Mesodermal cell (in vitro differentiated cells): ENCODE results near the gene APEH.

Experiments used
- H3K27ac ChIP-seq: 2 replicates; pipeline ENCODE4 v1.7.0; 2013; ENCODE audit warnings: mild to moderate bottlenecking, low read depth, low read length, moderate library complexity; ENCODE audit not compliant: severe bottlenecking
- H3K36me3 ChIP-seq: 2 replicates; pipeline ENCODE4 v1.7.1; 2013; ENCODE audit warnings: mild to moderate bottlenecking, low read length, moderate library complexity; ENCODE audit not compliant: control insufficient read depth, insufficient read depth
- H3K4me1 ChIP-seq: one replicate; pipeline ENCODE4 v1.7.1; 2013; ENCODE audit warnings: mild to moderate bottlenecking, low read length; ENCODE audit not compliant: insufficient read depth, control insufficient read depth, poor library complexity, severe bottlenecking
- H3K4me3 ChIP-seq: 2 replicates; pipeline ENCODE4 v1.7.0; 2013; ENCODE audit warnings: low read length, control low read depth, mild to moderate bottlenecking; ENCODE audit not compliant: insufficient read depth, poor library complexity, severe bottlenecking; ENCODE audit errors: extremely low read depth
- H3K9me3 ChIP-seq: 2 replicates; pipeline ENCODE4 v1.7.1; 2013; ENCODE audit warnings: mild to moderate bottlenecking, low read length, moderate library complexity; ENCODE audit not compliant: control insufficient read depth
- WGBS, 2 experiments: methylation state at CpG; one replicate each; pipeline ENCODE4 v1.1.5; 2013; ENCODE audit warnings: missing lambda C conversion rate in 2 of 2; ENCODE audit not compliant: insufficient coverage in 2 of 2; 5-methylcytosine and 5-hydroxymethylcytosine counted together

Gene APEH

DNA sequence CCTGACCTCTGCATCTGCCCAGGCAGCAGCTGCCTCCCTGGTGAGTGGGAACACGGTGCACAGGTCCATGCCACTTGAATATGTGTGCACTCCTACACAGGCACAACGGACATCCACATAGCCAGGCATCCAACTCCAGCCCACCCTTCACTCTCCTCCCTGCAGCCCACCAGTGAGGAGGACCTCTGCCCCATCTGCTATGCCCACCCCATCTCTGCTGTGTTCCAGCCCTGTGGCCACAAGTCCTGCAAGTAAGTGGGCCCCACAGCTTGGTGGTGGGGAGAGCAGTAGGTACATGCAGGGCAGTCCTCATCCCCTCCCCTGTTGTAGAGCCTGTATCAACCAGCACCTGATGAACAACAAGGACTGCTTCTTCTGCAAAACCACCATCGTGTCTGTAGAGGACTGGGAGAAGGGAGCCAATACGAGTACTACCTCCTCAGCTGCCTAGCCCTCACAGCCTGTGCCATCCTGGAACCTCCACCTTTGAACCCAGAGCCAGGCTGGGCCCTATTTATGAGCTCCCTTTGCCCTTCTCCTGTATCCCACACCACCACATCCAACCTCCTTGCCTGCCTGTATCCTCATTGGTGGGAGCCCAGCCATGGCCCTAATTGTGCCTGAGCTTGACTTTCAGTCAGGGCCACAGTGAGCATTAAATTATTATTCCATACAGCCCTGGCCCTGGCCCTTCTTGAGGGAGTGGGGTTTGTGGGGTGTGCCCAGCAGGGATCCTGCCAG is 46.9 kb downstream of the APEH start:
- Histone ChIP-seq H3K36me3 (peaks cover 54% of the 10 kb centered on the region), H3K4me3 (no peak overlapping the region), H3K27ac (no peak overlapping the region), H3K4me1 (peaks cover 9% of the 10 kb centered on the region), H3K9me3 (no peaks in the 10 kb centered on the region)
- 98 to 100% methylated on average over 4 of the region's 4 CpGs for WGBS, 2 experiments

DNA sequence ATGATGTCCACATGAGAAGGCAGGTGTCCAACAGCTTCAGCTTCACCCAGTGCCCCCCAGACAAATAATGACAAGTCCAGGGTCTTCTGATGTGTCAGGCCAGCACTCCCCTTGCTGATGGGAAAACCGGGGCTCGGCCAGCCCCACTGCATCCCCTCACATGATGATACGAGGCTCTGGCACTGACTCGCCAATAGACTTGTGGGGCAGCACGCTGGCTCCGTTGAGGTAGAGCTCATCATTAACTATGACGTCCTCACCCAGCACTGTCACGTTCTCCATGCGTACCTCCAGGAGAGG is 47.4 kb downstream of the APEH start:
- H3K36me3 ChIP-seq = peaks cover 54% of the 10 kb centered on the region

DNA sequence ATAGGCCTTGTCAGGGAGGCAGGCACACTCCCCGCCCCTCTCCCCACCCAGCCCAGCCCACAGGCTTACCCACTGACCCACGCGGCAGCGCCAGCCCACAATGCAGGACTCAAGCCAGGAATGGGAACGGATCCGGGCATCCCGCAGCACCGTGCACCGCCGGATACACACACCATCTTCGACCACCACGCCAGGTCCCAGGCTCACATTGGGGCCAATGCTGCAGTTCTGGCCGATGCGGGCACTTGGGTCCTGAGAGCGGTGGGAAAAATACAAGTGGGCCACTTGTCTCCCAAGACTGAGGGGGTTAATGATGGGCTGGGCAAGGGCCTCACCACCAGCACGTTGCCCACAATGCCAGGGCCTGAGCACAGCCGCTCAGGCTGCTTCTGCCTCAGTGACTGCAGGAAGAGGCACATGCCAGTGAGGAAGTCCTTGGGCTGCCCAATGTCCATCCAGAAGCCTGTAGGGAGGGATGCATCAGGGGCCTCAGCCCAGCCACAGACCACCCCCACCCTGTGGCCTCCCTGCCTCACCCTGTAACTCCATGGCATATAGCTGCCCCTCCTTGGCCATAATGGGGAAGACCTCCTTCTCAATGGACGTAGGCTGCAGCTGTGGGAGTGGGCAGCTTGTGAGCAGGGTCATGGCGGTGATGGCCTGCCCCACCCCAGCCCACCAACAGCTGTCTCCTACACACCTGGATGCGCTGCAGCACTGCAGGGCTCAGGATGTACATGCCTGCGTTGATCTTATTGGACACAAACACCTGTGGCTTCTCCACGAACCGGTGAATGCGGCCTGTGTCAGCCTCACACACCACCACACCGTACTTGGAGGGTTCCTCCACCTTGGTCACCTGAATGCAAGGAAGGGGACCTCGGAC is 48.0 kb downstream of the APEH start:
- Histone ChIP-seq H3K4me1 (peaks cover 9% of the 10 kb centered on the region), H3K27ac (no peak overlapping the region), H3K9me3 (no peaks in the 10 kb centered on the region), H3K4me3 (peak overlapping the region; percentile 100), H3K36me3 (peaks cover 55% of the 10 kb centered on the region)
- 95 to 98% methylated on average over 16 to 23 of the region's 26 CpGs for WGBS, 2 experiments

More for the DNA sequence above, 47.4 kb downstream of the APEH start:
- peaks cover 9% of the 10 kb centered on the region for H3K4me1 ChIP-seq
- no peak overlapping the region for H3K4me3 ChIP-seq
- H3K27ac ChIP-seq = no peak overlapping the region
- no peaks in the 10 kb centered on the region for H3K9me3 ChIP-seq
- WGBS, 2 experiments = 87 to 94% methylated on average over 6 to 9 of the region's 9 CpGs

DNA sequence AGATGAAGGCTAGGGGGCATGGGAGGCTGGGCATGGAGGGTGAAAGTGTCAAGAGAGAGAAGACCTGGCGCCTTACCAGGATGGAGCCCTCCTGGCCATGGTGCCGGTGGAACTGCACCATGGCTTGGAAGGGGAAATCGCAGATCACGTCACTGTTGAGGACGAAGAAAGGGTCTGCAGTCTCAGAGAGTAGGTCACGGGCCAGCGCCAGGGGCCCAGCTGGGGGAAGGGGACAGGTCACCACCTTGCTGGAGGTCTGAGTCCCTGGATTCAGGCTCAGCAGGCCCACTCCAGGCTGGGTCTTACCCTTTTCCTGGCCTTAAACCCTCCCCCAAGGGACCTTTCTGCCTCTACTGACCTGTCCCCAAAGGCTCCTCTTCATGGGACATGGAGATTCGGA is 48.7 kb downstream of the APEH start:
- no peaks in the 10 kb centered on the region for H3K9me3 ChIP-seq
- H3K4me1 ChIP-seq = peaks cover 9% of the 10 kb centered on the region
- H3K4me3 ChIP-seq = peak overlapping the region; percentile 100
- H3K36me3 ChIP-seq = peaks cover 62% of the 10 kb centered on the region
- H3K27ac ChIP-seq = peak overlapping the region; percentile 99
- 82 to 86% methylated on average over 8 of the region's 8 CpGs for WGBS, 2 experiments

DNA sequence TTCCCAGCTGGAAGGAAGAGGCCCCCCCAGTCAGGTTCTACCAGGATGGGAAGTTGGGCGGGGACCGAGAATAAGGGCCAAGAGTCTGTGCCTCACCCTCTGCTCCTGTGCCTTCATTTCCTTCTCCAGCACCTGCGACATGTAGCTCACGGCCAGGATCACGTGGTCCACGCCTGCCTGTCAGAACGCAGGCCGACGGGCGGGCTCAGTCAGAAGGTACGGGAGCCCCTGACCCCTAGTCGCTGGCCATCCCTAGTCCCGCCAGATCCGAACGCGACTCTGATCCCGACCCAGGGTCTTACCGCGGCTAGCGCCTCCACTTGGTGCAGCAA is 49.1 kb downstream of the APEH start:
- H3K27ac ChIP-seq = peak overlapping the region; percentile 99
- peak overlapping the region; percentile 100 for H3K4me3 ChIP-seq
- peaks cover 9% of the 10 kb centered on the region for H3K4me1 ChIP-seq
- no peaks in the 10 kb centered on the region for H3K9me3 ChIP-seq
- peaks cover 62% of the 10 kb centered on the region for H3K36me3 ChIP-seq
- WGBS, 2 experiments = 1 to 3% methylated on average over 19 to 20 of the region's 20 CpGs

DNA sequence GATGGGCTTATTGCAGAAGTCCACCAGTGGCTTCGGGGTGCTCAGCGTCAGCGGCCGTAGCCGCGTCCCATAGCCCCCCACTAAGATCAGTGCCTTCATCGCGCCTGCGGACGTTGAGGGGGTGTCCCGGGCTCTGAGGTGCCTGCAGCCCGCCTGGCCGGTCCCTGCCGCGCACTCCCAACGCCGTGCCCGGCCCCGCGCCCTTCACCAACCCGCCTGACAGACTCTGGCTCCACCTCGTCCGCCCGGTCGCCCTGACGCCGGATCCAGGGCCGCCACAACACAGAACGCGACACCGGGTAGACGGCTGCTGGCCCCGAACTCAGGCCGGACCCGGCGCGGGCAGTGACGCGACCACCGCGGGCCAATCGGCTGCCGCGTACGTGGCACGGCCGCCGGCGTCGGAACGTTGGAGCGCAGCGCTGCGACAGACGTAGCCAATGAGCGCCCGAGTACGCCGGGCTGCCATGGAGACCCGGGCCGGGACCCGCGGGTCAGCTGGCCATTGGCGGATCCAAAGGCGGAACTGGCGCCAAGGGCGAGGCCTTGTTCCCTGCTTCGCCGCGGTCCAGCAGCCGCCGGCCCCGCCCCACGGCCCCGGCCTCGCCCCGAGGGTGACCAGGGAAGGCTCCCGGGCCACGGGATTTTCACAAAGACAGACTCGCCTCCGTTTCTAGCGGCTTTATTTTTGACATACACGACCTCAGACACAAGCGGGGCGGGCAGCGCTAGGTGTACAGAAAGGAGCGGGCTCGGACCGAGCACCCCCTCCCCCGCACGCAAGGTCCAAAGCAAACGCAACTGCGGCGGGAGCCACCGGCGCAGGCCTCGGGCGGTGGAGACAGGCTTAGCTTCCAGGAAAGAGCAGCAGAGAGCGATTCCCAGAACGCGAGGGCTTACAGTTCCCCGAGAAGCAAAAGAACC is 49.7 kb downstream of the APEH start, which contains the start of gene GMPPB:
TSS of gene GMPPB (minus strand) at position 324 of the 924 bp plus-strand sequence. CDS start at position 99, 225 bp downstream.
- Histone ChIP-seq H3K27ac (peak within 1 kb of the TSS; percentile 99), H3K9me3 (no peaks in the 10 kb centered on the region), H3K4me3 (peak within 1 kb of the TSS; percentile 100), H3K4me1 (peaks cover 9% of the 10 kb centered on the region), H3K36me3 (peaks cover 60% of the 10 kb centered on the region)
- 1 to 2% methylated on average over 98 to 102 of the region's 102 CpGs for WGBS, 2 experiments

DNA sequence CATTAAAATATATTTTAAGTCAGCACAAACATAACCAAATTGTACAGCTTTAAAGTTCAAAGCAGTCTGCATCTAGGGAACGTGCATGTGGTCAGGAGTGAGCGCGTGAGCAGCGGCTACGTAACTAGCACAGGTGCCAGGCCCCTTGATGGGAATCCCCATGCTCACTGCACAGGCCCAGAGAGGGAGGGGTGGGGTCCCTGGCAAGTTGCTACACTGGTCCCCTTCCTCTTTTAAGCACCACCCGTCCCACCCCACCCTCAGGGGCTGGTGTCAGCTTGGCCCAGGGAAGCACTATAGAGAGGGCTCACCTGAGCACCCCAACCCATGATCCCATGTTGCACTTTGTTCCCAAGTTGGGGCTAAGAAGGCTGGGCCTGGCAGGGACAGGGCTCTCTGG is 50.4 kb downstream of the APEH start:
- Histone ChIP-seq H3K9me3 (no peaks in the 10 kb centered on the region), H3K27ac (peak overlapping the region; percentile 99), H3K36me3 (peaks cover 60% of the 10 kb centered on the region), H3K4me3 (peak overlapping the region; percentile 100), H3K4me1 (peaks cover 9% of the 10 kb centered on the region)
- 50% methylated on average over 2 of the region's 6 CpGs; no CpG with 5 or more reads in 1 of the 2 experiments for WGBS, 2 experiments

DNA sequence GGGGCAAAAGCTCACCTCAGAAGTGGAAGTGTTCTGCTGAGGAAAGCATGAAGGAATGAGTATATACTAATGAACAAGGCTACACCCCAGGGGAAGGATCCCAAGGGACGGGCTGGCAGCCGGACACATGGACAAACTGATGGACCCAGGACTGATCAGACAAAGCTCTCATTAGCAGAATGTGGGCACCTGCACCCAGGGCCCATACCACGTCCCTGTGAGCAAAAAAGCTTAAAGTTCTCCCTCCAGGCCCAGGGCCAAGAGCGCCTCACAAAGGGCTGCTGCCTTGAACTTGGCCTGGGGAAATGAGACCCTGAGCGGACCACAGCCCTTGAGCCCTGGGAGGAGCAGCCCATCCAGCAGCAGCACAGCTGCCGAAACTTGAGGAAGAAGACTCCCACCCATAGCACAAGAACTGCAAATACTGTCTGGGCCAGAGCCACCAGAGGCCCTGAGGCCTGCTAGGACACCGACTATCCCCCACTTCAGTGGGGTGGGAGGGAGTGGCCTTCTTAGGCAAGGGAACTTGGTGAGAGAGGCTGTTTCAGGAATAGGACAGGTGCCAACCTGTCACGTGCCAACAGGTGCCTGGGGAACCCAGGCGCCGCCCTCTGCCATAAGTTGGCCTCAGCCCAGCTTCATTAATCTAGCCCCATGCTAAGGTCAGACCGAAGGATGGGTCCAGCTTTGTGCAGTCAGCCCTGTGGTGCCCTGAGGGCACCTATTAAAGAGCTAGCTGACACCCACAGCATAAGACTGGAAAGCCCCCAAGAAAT is 51.9 kb downstream of the APEH start:
- H3K27ac ChIP-seq = no peak overlapping the region
- H3K4me1 ChIP-seq = peaks cover 9% of the 10 kb centered on the region
- peaks cover 65% of the 10 kb centered on the region for H3K36me3 ChIP-seq
- no peaks in the 10 kb centered on the region for H3K9me3 ChIP-seq
- H3K4me3 ChIP-seq = no peak overlapping the region
- 96 to 99% methylated on average over 7 to 10 of the region's 11 CpGs for WGBS, 2 experiments

DNA sequence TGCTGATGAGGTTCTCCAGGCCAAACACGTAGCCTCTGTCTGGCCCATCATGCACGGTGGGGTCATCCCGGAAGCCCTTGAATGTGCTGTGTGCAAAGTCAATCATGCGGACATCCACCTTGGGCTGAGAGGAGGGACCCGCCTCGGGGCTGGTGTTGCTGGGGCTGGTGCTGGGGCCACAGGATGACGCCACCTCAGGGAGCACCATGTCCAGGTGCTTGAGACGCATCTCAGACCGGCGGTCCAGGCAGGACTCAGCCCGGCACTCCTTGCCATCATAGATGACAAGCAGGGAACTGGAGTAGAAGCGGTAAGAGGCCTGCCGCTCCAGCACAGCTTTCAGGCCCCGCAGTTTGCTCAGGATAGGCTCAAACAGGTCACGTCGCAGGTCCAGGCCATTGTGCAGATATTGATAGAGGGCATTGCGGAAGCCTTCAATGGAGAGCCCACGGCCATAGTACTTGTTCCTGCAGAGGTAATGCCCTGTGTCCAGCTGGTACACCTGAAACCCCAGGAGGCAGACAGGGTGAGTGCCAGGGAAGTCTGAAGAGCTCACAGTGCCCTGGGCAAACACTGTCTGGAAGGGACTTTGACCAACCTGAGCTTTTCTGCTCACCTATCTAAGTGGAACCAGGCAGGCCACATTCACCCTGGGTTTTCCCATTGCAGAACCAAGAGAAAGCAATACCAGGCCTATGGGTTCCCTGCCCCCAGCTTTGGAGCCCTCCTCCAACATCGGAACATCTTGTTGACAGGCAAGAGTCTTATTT is 53.2 kb downstream of the APEH start:
- H3K36me3 ChIP-seq = peaks cover 65% of the 10 kb centered on the region
- H3K4me1 ChIP-seq = peaks cover 9% of the 10 kb centered on the region
- no peak overlapping the region for H3K4me3 ChIP-seq
- no peak overlapping the region for H3K27ac ChIP-seq
- H3K9me3 ChIP-seq = no peaks in the 10 kb centered on the region
- 95 to 97% methylated on average over 18 to 19 of the region's 19 CpGs for WGBS, 2 experiments
